ENCODE measurements around the gene ZNF664.

DNA sequence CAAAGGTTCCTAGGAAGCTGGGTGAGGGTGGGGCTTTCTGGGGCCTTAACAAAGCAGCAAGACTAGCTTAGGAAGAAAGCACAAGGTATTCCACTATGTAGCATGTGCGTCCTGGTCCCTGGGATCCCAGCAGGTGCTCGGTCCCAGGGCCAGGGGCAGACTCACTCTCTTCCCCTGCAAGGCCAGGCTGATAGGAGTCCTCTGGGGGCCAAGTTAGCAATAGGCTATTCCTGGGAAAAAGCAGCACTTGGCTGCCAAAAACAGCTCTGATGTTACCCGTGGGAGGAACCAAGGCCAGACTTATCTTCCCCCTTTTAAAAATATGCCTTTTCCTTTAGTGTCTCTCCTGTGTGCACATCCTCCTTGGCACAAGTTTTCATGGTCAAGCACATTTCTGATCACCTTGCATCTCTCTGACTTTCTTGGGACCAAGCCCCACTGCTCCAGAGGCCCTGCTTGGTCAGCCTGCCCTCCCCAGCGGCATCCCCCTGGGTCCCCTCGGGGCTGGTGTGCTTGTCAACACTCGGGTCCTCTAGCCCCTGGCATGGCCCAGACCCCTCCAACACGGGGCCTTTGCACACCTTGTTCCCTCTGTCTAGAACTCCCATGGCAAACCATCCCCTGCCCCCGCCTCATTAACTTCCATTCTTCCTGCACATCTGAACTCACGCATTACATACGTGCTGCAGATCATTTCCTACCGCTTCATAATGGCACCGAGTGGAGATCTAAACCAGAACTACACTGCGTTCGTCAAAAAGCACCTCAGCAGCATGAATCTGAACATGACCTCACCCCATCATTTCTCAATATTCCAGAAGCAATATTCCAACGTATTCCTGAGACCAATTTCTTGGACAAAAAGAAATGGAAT, 22.3 kb upstream of the ZNF664 start:
- TF ChIP-seq, protein P1, sequence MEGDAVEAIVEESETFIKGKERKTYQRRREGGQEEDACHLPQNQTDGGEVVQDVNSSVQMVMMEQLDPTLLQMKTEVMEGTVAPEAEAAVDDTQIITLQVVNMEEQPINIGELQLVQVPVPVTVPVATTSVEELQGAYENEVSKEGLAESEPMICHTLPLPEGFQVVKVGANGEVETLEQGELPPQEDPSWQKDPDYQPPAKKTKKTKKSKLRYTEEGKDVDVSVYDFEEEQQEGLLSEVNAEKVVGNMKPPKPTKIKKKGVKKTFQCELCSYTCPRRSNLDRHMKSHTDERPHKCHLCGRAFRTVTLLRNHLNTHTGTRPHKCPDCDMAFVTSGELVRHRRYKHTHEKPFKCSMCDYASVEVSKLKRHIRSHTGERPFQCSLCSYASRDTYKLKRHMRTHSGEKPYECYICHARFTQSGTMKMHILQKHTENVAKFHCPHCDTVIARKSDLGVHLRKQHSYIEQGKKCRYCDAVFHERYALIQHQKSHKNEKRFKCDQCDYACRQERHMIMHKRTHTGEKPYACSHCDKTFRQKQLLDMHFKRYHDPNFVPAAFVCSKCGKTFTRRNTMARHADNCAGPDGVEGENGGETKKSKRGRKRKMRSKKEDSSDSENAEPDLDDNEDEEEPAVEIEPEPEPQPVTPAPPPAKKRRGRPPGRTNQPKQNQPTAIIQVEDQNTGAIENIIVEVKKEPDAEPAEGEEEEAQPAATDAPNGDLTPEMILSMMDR (IDR thresholded peaks at IDR 0.05), result no peak
- no peak for TF ChIP-seq POLR2A (IDR thresholded peaks at IDR 0.05)

All from esophagus squamous epithelium (tissue), 4 donors.